ENCODE data around the gene SRGAP2B.
"Not testable (repeated sequence)": the region's sequence is repeated elsewhere in the genome, so short reads cannot be mapped to it uniquely, and the experiment has no call there.

SRGAP2B gene

DNA sequence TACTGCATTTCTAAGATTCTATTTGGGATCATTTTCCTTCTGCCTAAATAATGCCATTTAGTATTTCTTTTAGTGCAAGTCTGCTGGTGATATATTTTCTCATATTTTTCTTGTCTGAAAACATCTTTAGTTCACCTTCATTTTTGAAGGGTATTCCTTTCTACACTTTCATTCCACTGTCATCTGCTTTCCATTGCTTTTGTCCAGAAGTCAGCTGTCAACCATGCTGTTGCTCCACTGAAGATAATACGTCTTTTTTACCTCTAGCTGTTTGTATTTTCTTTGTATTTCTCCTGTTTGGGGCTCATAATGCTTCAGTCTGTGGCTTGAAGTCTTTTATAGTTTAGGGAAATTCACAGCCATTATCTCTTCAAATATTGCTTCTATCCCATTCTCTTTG lies 167.8 kb downstream of the SRGAP2B start:
- not testable (repeated sequence) for DNase-seq (ENCODE audit: low read depth, low spot score)

DNA sequence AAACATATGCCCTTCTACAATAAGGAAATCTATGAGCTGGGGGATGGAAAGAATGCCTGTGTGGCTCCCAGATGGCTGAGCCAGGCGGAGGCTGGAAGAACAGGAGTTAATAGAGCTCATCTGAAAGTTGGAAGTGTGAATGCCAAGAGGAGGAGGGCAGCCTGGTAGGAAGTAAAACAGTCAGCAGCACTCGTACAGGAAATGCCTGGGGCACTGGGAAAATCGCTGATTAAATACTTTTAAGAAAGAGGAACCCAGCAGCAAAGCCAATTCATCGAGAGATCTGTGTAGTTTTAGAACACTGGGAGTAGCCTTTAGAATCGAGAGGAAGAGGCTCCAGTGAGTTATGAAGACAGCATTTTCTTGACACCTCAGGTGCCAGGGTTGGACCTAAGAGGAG lies 171.5 kb downstream of the SRGAP2B start:
- H3K4me3 ChIP-seq (ENCODE audit: low read length); DNase-seq (ENCODE audit: low read depth, low spot score): not testable (repeated sequence)

More for the DNA sequence above, 167.8 kb downstream of the SRGAP2B start:
- H3K4me3 ChIP-seq (ENCODE audit: low read length): not testable (repeated sequence)

DNA sequence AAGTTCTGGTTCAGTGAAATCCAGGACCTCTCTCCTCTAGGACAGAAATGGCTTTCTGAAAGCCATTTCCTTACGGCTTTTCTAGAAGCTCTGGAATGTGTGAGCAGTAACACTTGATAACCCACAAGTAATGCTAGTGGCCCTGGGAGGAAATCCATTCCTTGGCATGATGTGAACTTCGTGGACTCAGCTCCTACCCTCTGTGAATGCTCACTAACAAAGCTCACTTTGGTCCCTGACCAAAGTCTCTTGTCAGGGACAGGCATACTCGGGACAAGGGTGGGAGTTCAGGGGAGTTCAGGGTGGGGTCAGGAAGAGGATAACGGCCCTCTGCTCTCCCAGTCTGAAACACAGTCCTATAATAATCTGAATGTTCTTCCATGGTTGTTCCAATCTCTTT lies 172.3 kb downstream of the SRGAP2B start:
- not testable (repeated sequence) for H3K4me3 ChIP-seq (ENCODE audit: low read length); DNase-seq (ENCODE audit: low read depth, low spot score)

DNA sequence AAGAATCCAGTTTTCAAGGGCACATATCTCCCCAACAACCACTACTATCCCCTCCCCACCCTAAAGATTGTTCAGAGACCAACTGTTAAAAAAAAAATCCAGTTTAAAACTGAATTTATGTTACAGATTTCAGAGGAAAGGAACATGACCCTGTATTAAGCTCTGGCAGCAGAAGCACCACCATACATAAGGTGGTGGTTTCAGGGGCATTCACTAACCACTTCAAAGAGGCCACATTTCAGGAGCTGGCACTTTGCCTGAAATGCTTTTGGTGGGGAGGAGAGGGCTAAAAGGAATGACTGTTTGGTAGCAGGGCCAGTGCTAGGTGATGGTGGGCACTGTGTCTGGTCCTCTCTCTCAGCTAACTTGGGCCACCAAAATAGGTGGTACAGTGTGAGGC lies 176.0 kb downstream of the SRGAP2B start:
- DNase-seq (ENCODE audit: low read depth, low spot score); H3K4me3 ChIP-seq (ENCODE audit: low read length): not testable (repeated sequence)

DNA sequence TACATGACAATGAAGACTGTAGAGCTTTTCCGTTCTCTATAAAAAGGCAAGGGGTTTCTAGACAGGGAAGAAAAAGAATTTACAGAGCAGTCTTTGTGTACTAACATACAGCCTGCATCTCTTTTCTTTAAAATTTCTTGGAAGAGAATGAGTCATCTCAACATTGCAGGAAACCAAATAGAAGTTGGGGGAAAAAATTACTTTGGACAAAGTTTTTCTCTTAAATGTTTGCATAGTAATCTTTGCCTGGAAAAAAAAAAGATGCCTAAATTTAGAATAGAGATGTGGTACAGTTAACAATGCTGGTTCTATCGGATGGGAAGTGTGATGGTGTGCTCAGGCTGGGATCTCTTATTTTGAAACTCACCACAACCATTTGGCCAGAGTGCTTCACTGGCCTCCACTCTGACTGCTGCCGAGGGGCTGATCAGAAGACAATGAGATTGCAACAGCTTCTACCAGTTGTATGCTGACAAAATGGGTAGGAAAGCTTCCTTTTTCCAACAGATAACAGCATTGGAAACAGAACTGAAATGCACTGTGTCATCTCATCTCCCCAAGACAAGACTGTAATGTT lies 177.0 kb downstream of the SRGAP2B start:
- not testable (repeated sequence) for DNase-seq (ENCODE audit: low read depth, low spot score); H3K4me3 ChIP-seq (ENCODE audit: low read length)

DNA sequence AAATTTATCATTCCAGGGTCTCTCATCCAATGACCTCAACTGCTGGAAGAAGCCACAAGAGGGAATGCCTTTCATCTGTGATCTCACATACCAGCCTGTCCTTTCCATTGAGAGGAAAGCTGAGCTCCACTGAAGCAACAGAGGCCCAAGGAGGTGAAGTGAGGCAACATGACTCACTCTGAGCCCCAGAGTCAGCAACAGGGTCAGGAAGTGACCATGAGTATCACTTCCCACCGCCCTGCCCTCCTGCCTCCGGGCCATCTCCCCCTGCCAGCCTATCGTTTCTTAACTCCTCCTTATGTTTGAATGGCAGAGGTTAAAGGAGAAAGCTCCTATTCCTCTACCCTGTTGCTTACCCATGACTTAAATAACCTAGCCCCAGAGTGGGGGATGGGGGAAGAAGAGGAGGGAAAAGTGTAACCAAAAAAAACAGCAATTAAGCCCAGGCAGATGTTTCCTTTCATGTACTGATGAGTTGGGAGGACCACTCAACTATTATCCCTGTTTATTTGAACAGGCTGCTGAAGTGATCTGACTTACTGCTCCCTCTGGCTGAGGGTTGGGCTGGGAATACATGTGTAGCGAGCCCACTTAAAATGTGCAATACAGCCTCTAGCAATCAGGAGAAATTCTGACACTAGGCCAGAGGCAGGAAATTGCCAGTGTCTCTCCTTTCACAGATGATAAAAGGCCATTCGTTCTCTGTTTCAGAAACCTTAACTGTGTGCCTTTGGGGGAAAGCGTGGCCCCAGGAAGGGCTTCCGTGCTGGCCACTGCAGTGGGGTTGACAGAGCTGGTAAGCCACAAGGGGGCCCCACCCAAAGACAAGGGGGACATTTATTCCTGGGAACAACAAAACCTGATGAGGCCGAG lies 177.7 kb downstream of the SRGAP2B start:
- not testable (repeated sequence) for H3K4me3 ChIP-seq (ENCODE audit: low read length)

DNA sequence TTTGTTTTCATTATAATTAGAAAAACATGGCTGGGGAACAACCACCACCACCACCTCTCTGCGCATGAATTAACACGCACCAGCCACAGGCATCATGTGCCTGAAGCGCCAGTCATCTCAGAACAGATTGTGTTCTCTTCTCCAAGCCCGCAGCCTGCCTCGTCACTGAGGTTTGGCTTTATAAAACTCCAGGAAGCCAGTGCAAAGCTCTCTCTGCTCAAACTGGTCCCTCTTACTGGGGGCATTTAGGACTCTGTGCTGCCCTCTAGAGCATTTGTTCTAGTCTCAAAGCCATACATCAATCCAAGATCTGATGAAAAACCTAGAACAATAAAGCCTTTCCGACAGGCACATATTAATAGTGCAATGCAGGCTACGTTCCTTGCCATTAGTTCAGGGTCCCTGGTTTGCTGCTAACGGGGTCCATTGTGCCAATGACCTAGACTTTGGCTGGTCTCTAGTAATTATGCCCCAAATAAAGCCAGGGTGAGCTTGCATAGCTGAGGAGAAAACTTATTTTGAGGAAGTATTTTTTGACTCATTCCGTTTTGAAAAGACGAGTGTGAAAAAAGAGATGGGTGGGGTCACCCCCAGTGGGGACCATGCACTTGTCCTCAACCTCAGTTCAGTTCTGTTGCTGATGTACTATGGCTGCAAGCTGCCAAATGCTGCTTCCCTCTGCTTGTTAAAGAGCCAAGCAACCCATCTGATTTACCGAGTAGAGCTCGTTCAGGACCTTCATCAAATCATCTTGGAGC lies 181.0 kb downstream of the SRGAP2B start:
- not testable (repeated sequence) for DNase-seq (ENCODE audit: low read depth, low spot score); H3K4me3 ChIP-seq (ENCODE audit: low read length)

More for the DNA sequence above, 177.7 kb downstream of the SRGAP2B start:
- not testable (repeated sequence) for DNase-seq (ENCODE audit: low read depth, low spot score)

DNA sequence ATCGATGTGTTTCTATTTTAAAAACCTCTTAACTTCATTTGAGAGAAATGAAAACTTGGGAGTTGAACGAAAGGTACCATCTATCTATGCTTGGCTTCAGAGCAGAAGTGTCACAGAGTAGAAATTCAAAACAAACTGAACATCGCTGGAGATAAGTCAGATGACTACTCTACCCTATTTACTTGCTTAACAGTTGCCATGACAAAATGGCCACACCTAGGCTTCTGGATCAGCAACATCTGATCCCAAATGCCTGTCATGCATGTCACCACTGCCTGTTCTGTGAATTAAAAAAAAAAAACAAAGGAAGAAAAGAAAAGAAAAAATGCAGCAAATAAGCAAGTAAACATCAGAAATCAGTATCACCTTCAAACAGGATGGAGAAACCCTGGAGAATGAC lies 181.7 kb downstream of the SRGAP2B start:
- not testable (repeated sequence) for DNase-seq (ENCODE audit: low read depth, low spot score)

DNA sequence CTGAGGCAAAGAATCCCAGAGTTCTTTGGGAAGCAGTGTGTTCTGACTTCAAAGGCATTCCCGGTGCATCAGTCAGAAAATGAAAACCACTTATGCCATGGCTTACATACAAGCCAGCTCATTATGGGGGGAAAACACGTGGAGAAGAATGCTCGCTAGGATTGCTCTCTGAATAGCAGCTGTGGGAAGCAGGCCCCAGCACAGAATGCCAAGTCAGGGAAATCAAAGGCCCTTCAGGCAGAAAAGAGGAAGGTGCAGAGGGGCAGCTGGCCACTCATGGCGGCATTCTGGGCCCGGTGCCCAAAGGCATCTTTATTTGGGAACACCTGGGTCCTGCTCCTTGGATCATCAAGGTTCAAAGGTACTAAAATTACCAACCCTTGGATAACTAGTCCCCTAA lies 184.4 kb downstream of the SRGAP2B start:
- not testable (repeated sequence) for DNase-seq (ENCODE audit: low read depth, low spot score); H3K4me3 ChIP-seq (ENCODE audit: low read length)

More for the DNA sequence above, 181.7 kb downstream of the SRGAP2B start:
- H3K4me3 ChIP-seq (ENCODE audit: low read length): not testable (repeated sequence)

DNA sequence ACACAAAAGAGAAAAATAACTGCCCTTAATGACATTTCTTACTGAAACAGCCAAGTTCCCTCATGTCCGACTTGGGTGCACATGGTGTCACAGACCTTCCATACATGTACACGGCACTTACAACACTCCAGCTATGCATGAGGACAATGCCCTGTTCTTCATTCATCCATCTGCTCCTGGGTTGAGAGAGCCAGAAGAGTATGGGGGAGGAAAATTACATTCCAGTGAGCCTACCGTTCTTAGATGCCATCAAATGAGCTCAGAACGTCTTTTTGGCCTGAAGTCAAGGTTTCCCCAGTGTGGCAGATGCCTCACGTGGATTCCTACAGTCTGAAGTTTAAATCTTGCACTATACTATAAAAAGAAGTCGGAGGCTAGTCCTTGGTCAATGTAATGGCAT lies 194.3 kb downstream of the SRGAP2B start:
- not testable (repeated sequence) for H3K4me3 ChIP-seq (ENCODE audit: low read length); DNase-seq (ENCODE audit: low read depth, low spot score)

DNA sequence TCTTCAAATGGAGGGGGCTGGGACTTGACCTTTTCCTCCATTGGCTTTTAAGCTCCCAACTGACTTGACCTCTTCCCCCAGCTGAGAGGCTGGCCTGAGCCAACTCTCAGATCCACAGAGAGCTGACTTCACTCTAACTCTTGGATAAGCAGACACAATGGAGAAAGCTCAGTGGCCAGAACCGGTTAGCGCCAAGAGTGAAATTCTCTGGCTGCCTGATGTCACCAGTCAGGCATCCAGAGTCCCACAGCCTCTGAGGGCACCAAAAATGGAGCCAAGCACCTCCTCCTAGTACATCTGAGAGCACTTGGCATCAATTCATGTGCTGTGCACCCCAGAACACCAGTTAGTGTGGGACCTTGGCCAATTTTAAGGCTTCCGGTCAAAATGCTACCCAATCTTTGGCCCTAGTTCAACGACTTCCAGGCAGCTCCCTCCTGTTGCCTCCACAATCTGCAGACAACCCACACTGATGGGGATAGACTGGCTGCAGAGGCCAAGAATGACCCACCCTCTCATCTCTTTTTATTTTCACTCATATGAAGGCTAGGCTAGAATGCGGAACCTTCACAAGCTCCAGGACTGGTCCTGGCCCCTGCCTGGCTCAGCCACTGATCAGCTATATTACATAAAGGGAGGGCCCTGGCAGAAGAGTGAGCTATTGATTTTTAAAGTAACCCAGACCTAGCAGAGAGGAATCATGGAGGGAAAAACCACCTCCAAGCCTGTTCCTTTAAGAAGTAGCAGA lies 200.5 kb downstream of the SRGAP2B start:
- DNase-seq (ENCODE audit: low read depth, low spot score); H3K4me3 ChIP-seq (ENCODE audit: low read length): not testable (repeated sequence)

DNA sequence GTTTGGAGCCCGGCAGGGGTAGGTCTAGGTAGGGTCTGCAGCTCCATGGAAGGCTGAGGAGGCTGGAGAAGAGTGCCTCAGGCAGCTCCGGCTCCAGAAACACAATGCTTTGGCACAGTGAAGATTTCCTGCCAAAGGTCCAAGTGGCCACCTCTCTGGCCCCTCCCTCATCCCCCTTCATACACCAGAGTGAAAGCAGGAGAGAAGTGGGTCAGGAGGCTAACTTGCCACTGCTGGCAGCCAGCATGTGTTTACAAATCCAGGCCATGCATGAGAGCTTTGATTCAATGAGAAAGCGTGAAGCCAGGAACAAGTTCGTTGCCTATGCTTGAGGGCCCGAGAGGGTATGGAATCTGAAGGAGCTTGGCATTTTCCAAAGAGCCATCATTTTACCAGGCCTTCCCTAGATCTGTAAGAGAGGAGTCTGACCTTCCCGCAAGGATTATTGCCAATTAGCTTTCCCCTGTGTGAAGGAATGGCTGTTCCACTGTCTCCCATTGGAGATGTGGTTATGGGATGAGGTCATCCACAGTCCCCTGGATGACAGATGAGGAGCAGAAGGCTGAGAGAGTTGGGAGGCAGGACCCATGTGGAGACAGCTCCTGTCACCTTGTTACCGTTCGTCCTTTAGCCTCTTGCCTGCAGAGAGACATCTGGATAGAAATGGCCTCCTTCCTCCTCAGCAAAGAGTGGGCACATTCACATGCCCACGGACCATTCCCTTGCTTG lies 201.3 kb downstream of the SRGAP2B start:
- not testable (repeated sequence) for DNase-seq (ENCODE audit: low read depth, low spot score); H3K4me3 ChIP-seq (ENCODE audit: low read length)

DNA sequence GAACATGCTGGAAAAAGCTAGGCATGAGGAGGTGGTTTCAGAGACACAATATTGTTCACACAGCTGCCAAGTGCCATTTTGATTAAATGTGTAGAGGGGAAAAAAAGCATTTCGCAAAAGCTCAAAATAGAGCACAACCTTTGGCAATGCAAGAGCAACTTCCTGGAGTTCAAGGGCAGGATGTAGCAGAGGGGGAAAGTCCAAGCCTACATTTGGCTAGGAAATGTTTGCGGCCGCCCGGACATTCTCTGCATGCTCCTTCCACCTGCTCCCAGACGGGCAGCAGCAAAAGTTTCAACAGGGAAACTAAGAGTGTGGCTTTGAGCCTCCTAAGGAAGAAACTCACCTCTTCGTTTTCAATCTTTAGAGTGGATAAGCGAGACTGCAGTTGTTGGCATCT lies 202.1 kb downstream of the SRGAP2B start:
- H3K4me3 ChIP-seq (ENCODE audit: low read length); DNase-seq (ENCODE audit: low read depth, low spot score): not testable (repeated sequence)

DNA sequence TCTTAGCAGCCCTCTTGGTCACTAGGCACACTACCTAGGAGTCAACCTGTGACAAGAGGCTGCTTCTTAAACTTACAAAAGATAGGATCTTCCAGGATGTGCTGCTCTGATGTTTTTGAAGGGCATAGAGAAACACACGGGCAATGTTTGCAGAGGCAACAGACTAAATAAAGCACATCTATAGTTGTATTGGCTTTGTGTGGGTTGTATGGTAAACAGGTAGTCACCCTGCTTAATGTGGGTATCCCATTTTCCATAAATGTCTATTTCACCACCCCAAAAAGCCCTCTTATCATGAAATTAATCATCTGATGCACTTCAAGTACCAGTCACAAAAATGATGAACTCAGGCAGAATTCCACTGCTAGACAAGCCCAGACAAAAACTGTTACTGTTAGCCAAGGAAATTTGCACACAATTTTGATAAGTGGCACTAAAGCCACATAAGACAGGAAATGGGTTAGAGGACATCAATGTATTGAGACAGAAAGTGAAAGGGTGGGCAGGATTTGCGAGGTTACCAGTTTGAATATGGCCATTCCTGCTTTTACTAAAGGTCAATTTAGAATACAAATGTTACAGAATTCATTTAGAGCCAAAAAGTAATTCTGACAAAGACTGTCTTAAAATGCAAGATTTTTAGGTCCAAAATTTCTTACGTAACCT lies 205.5 kb downstream of the SRGAP2B start:
- DNase-seq (ENCODE audit: low read depth, low spot score); H3K4me3 ChIP-seq (ENCODE audit: low read length): not testable (repeated sequence)

DNA sequence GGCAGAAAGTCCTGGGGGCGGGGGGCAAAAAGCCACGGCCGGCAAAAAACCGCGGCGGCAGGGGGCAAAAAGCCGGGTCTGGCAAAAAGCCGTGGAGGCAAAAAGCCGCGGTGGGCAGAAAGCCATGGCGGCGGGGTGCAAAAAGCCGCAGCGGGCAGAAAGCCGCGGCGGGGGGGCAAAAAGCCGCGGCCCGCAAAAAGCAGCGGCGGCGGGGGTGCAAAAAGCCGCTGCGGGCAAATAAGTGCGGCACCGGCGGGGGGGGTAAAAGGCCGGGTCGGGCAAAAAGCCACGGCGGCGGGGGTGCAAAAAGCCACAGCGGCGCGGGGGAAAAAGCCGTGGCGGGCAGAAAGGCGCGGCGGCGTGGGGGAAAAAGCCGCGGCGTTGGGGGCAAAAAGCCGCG lies 212.1 kb downstream of the SRGAP2B start:
- H3K4me3 ChIP-seq (ENCODE audit: low read length): not testable (repeated sequence)

DNA sequence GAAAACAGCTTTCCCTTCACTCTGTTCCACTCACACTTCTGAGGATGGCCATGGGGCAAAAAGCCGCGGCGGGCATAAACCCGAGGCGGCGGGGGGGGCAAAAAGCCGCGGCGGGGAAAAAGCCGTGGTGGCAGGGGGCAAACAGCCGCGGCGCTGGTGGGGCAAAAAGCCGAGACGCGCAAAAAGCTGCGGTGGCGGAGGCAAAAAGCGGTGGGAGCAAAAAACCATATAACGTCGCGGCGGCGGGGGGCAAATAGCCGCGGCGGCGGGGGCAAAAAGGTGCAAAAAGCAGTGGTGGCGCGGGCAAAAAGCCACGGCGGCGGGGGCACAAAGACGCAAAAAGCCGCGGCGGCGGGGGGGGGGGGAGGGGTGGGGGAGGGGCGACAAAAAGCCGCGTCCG lies 212.8 kb downstream of the SRGAP2B start:
- H3K4me3 ChIP-seq (ENCODE audit: low read length); DNase-seq (ENCODE audit: low read depth, low spot score): not testable (repeated sequence)

More for the DNA sequence above, 212.1 kb downstream of the SRGAP2B start:
- DNase-seq (ENCODE audit: low read depth, low spot score): not testable (repeated sequence)

DNA sequence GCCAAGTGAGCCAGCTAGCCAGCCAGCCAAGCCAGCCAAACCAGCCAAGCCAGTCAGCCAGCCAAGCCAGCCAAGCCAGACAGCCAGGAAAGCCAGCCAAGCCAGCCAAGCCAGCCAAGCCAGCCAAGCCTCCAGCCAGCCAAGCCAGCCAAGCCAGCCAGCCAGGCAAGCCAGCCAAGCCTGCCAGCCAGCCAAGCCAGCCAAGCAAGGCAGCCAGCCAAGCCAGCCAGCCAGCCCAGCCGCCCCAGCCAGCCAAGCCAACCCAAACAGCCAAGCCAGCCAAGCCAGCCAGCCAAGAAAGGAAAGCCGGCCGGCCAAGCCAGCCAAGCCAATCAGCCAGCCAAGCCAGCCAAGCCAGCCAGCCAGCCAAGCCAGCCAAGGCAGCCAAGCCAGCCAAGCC lies 236.5 kb downstream of the SRGAP2B start:
- not testable (repeated sequence) for DNase-seq (ENCODE audit: low read depth, low spot score)

More for the DNA sequence above, 236.5 kb downstream of the SRGAP2B start:
- H3K4me3 ChIP-seq (ENCODE audit: low read length): not testable (repeated sequence)
